HG02678 (cell line): Measurements from ENCODE around the gene DNMT1.
"Not testable (repeated sequence)": the region's sequence is repeated elsewhere in the genome, so short reads cannot be mapped to it uniquely, and the experiment has no call there.

Experiments used
- ATAC-seq: cut with Tn5 transposase; IDR thresholded peaks from one replicate; pipeline ENCODE4 v1.9.1; 2021; ENCODE audit warnings: mild to moderate bottlenecking, moderate library complexity; ENCODE audit not compliant: unreplicated experiment

Gene DNMT1

GRCh38 chr19:10194500-10195198 lies at the start of gene DNMT1:
TSS of gene DNMT1 (minus strand) at chr19:10194953. CDS start at chr19:10194899, 54 bp downstream.
- ATAC-seq = peak; percentile 83

DNA sequence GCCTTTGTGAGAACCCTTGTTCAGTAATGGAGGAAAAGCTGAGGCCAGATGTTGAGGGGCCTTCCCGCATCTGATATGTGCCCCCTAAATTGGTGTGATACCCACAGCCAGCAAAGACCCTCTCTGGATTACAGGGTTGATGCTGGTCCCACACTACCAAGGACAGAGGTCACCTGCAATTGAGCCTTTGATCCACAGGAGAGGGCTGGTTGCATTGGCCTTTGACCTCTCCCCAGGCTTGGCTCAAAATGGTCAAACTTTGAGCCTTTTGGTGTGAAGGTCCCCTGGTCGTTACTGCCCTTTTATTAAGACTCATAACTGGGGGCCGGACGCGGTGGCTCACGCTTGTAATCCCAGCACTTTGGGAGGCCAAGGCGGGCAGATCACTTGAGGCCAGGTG lies 48.9 kb upstream of the DNMT1 start:
- no peak for ATAC-seq

DNA sequence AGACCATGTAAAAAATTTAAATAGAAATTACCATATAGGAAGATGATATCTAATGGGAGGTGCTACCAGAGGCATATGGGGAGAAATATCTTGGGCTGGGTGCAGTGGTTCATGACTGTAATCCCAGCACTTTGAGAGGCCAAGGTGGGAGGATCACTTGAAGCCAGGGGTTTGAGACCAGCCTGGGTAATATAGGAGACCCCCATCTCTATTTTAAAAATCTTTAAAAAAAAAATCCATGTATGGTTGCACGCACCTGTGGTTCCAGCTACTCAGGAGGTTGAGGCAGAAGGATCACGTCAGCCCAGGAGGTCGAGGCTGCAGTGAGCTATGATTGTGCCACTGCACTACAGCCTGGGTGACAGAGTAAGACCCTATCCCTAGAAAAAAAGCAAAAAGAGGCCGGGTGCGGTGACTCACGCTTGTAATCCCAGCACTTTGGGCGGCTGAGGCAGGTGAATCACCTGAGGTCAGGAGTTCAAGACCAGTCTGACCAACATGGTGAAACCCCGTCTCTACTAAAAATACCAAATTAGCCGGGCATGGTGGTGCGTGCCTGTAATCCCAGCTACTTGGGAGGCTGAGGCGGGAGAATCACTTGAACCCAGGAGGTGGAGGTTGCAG lies 47.2 kb upstream of the DNMT1 start:
- ATAC-seq = not testable (repeated sequence)

DNA sequence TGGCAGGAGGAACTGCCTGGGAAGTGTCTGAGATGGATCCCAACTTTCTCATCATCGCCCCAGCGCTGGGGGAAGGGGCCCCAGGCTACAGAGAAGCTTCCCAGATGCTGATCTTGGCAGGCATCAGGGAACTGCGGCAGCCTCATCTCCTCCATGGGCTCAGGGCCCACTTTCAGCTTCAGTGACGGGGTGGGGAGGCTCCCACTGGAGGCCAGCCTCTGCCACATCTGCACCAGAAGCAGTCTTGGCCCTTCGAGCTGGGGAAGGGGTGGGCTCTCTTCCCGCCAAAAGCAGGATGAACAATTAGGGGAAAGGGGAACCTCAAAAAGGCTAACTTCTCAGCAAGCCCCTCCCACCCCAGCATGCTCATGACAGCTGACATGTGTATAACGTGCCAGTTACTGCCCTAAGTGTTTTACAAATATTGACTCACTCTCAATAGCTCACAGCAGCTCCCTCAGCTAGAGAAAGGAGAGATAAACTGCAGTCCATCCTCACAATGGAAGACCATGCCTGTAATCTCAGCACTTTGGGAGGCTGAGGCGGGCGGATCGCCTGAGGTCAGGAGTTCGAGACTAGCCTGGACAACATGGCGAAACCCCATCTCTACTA lies 43.5 kb upstream of the DNMT1 start:
- no peak for ATAC-seq

DNA sequence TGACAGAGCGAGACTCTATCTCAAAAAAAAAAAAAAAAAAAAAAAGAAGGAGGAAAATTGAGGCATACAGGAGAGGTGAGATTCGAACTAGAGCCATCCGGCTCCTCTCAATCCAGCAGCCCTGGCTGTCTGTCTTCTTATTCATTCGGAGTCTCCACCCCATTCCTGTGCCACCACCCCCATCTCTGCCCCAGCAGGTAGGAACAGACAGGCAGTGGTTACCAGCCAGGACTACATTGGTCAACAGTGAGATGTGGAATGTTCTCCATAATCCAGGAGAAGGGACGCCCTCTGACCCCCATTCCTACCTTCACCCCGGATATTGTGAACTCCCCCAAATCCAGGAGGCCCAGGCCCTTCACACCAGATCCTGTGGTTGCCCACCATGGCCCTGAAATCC lies 42.9 kb upstream of the DNMT1 start:
- ATAC-seq = no peak

- ATAC-seq = not testable (repeated sequence)
Observed at GRCh38 chr19:10235409-10235808, 40.7 kb upstream of the DNMT1 start.

GRCh38 chr19:10235003-10235402 lies 40.2 kb upstream of the DNMT1 start:
- ATAC-seq = no peak

- no peak for ATAC-seq
Observed at GRCh38 chr19:10233946-10234345, 39.2 kb upstream of the DNMT1 start.

DNA sequence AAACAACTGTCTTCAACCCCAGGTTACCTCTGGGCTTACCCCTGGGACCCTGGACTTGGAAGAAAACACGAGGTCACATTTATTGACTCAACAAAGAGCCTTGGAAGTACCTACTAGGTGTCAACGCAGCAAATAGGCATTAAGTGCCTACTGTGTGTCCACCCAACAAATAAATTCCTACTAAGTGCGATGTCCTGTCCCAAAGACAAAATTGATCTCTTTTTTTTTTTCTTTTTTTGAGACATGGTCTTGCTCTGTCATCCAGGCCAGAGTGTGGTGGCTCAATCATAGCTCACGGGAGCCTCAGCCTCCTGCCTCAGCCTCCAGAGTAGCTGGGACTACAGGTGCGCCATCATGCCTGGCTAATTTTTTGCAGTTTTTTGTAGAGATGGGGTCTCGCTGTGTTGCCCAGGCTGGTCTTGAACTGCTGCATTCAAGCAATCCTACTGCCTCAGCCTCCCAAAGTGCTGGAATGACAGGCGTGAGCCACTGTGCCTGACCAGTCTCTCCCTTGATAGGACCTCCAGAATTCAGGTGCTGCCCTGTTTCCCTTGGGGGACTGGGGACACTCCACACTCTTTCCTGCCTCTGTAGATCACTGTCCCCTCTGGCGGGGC lies 37.0 kb upstream of the DNMT1 start:
- no peak for ATAC-seq

- peak; percentile 50 for ATAC-seq
Observed at GRCh38 chr19:10230861-10231611, 36.3 kb upstream of the DNMT1 start, which contains the start of gene S1PR2. TSS of gene S1PR2 (minus strand) at chr19:10231331. CDS start at chr19:10224905, 6,426 bp downstream.

GRCh38 chr19:10230173-10230860 lies 35.6 kb upstream of the DNMT1 start:
- no peak for ATAC-seq

DNA sequence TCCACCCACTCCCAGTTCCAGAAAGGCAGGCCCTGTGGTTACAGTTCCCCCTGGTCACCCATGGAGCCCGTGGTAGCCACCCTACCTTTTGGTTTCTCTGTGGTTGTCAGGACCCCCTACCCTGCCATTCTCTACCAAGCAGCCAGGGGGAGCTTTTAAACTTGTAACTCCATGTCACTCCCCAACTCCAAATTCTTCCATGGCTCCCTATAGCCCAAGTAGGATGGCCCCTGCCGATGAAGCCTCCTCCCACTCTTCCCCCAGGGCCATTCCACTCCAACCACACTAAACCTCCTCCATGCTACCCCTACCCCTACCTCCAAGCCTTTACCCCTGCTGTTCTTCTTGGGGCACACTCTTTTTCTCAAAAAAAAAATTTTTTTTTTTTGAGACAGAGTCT lies 34.2 kb upstream of the DNMT1 start:
- ATAC-seq = no peak

DNA sequence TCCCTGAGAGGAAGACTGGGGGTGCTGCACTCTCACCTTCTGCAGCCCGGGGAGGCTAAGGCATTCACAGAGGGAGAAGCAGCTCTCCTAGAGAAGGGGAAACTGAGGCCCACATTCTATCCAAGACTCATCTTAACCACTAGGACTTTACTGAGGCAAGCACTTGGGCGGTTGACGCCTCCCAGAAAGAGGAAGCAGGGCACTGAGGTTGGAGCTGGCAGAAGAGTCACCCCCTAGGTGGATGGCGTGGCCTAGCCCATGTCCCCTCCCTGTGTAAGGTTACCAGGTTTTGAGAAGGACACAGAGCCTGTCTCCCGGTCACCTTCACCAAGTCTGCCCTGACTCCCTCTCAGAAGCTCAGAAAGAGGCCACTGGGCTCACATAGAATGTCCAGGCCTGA lies 33.6 kb upstream of the DNMT1 start:
- no peak for ATAC-seq

DNA sequence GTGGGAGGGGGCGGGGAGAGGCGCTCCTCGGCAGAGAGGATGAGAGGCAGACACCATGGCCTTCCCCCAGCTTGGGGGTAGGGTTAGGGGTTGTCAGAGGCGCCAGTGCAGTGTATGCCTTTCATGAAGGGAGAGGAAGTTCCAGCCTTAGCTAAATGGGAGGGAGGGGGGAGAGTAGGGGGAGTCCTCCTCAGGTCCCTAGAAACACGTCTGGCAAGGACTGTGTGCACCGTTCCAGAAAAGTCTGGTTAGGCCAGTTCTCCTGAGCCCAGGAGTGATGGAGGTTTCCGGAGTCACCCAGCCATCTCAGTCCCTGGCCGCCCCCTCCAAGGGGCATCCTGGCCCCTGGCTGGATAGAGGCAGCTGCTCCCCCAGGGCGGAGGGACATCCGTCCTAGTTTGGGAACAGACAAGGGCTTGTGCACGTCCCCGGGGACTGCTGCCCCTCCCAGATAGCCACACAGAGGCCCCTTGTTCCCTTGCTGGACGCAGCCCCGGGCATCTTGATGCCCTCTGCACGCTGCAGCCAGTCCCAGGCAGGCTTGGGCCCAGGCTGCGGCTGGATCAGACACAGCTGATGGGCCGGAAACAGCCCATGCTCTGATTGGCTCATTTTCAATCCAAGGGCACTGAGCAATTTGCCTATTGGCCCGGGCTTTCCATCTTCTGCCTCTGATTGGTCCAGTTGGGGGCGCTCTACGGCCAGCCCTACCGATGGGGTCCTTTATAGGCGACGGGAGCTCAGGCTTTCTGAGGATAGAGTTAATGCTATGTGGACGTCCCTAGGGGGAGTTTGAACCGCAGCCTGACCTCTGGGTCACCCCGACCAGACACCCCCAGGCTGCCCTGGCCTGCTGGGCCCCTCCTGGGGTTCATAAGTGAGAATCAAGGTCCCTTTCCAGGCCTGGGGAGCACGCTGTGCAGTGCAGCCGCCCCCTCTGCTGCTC lies 32.5 kb upstream of the DNMT1 start:
- ATAC-seq = no peak

GRCh38 chr19:10226376-10227025 lies 31.7 kb upstream of the DNMT1 start:
- no peak for ATAC-seq

DNA sequence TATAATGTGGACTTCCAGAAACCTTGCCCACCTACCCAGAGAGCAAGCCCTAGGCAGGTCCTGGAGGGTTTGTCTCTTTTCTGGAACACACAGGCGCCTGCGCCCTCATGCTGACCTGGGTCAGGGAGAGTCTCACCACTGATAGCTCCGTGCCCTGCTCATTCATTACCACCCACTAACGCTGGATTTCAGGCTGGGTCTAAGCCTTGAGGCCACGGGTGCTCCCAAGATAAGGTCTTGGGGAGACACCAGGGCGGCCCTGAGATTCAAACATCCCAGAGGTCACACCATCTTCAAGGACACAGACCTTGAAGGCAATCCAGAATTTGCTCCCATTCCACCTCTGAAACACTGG lies 31.2 kb upstream of the DNMT1 start:
- no peak for ATAC-seq

GRCh38 chr19:10224337-10224736 lies 29.6 kb upstream of the DNMT1 start:
- no peak for ATAC-seq

DNA sequence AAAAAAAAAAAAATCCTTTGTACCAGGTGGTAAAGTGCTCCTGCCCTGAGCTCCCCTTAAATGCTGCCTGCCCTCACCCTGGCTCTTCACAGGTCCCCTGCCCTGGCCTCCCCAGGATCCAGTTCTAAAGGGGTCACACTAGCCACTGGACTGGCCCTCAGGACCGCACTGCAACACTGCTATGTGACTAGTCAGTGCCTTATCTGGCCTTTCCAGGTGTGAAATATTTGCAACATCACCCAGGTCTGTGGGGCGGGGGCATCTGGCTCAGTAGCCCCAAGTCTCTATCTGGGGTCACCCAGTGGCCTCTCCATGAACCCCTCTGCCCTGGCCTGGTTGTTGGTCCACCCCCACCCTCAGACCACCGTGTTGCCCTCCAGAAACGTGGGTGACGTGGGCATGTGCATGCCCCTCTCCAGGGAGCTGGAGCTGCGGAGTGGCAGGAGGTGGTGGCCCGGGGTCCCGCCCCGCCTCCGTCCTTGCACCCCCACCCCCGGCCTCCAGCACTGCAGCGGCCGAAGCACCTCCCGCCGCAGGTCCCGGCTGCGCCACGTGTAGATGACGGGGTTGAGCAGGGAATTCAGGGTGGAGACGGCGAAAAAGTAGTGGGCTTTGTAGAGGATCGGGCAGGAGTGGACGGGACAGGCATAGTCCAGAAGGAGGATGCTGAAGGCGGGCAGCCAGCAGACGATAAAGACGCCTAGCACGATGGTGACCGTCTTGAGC lies 28.9 kb upstream of the DNMT1 start:
- ATAC-seq = no peak
